IPS-20b (cell line): ENCODE results near the gene SUSD5.
"Not testable (repeated sequence)": the region's sequence is repeated elsewhere in the genome, so short reads cannot be mapped to it uniquely, and the experiment has no call there.

Experiments
- H3K27ac ChIP-seq: one replicate; pipeline ENCODE4 v1.5.1; 2013; ENCODE audit warnings: low read length
- H3K27me3 ChIP-seq: 2 replicates; pipeline ENCODE4 v1.6.1; 2013; ENCODE audit warnings: mild to moderate bottlenecking, low read length, inconsistent platforms; ENCODE audit not compliant: insufficient read depth
- H3K36me3 ChIP-seq: 2 replicates; pipeline ENCODE4 v1.6.1; 2013; ENCODE audit warnings: low read depth, mild to moderate bottlenecking, inconsistent platforms, low read length, moderate library complexity; ENCODE audit not compliant: insufficient read depth
- H3K4me1 ChIP-seq: 2 replicates; pipeline ENCODE4 v1.6.1; 2013; ENCODE audit warnings: mild to moderate bottlenecking, control low read depth, inconsistent platforms, low read length, moderate library complexity; ENCODE audit not compliant: insufficient read depth
- H3K4me3 ChIP-seq: 2 replicates; pipeline ENCODE4 v1.5.1; 2013; ENCODE audit warnings: mild to moderate bottlenecking, low read length, inconsistent platforms
- H3K9ac ChIP-seq: 2 replicates; pipeline ENCODE4 v1.6.1; 2013; ENCODE audit warnings: low read depth, mild to moderate bottlenecking, inconsistent platforms, low read length, moderate library complexity
- H3K9me3 ChIP-seq: 2 replicates; pipeline ENCODE4 v1.6.1; 2013; ENCODE audit warnings: mild to moderate bottlenecking, low read depth, low read length, inconsistent platforms; ENCODE audit not compliant: insufficient read depth

SUSD5 gene

DNA sequence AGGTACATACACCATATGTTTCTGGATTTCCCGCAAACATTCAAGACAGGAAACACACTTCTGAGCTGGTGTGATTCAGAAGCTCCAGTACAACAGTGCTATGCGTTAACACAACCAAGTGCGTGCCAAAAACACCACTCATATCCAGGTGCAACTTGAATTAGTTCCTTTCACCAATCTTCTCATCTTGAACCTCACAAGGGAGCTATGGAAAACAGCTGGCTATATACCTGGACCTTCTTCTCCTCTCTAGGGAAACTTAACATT is 31.3 kb downstream of the SUSD5 start:
- H3K9ac ChIP-seq: no peak overlapping the region
- H3K4me3 ChIP-seq: no peak overlapping the region
- H3K27ac ChIP-seq: no peak overlapping the region
- H3K27me3 ChIP-seq: no peaks in the 10 kb centered on the region
- H3K9me3 ChIP-seq: no peaks in the 10 kb centered on the region
- H3K4me1 ChIP-seq: no peaks in the 10 kb centered on the region
- H3K36me3 ChIP-seq: no peaks in the 10 kb centered on the region

DNA sequence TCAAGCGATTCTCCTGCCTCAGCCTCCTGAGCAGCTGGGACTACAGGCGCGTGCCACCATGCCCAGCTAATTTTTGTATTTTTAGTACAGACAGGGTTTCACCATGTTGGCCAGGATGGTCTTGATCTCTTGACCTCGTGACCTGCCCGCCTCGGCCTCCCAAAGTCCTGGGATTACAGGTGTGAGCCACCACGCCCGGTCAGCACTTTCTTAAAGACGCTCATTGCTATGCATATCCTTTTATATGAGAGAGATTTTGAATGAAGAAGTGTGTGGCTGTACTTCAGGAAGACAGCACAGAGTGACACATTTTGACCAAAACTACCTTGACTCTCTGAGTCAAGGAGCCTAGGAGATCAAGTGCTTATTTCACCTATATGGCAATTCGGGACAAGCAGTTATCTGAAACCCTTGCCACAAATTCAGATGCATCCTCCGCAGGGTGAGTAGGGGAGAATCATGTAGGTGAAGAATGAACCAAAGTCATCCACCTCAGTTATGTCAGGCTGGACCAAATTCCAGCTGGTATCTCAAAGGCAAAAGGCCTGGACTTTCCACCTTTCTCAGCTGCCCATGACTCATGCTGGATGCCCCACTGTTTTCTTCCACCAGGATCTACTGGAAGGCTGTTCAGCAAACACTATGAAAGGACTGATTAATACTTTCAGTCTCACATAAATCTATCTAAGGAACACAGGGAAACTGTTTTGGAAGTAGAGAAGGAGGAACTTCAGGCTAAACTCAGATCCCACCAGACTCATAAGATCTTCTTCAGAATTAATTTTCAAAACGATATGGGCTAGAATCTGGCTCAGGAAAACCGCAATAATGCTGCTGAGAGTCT is 31.9 kb downstream of the SUSD5 start:
- no peak overlapping the region for H3K4me3 ChIP-seq
- no peaks in the 10 kb centered on the region for H3K4me1 ChIP-seq
- no peak overlapping the region for H3K27ac ChIP-seq

DNA sequence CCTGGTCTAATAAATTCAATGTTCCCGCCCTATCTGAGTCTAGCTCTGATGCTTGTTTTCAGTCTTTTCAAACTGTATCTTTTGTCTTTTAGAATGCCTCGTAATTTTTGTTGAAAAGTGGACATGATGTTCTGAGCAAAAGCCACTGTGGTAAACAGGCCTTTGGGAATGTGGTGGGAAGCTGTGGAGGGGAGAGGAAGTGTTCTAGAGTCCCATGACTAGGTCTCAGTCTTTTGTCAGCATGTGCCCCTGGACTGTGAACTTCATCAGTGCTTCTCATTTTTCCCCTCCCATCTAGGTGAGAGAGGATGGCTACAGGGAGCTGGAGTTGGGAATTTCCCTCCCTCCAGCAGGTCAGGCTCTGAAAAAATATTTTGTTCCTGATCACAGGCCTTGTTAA is 33.7 kb downstream of the SUSD5 start:
- Histone ChIP-seq H3K9ac (no peak overlapping the region), H3K27me3 (no peaks in the 10 kb centered on the region), H3K36me3 (no peaks in the 10 kb centered on the region), H3K4me3 (no peak overlapping the region), H3K9me3 (no peaks in the 10 kb centered on the region), H3K4me1 (no peaks in the 10 kb centered on the region), H3K27ac (no peak overlapping the region)

More for the DNA sequence above, 31.9 kb downstream of the SUSD5 start:
- Histone ChIP-seq H3K36me3 (no peaks in the 10 kb centered on the region), H3K9me3 (no peaks in the 10 kb centered on the region), H3K27me3 (no peaks in the 10 kb centered on the region), H3K9ac (no peak overlapping the region)

DNA sequence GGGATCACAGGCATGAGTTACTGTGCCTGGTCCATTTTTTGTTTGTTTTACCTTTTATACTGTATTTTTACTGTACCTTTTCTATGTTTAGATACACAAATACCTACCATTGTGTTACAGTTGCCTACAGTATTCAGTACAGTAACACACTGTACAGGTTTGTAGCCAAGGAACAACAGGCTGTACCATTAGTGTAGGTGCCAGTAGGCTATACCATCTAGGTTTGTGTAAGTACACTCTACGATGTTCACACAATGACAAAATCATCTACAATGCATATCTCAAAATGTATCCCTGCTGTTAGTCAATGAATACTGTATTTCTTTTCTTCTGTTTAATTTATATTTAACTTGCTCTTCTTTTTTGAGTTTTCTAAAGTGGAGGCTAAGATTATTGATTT is 37.0 kb downstream of the SUSD5 start:
- not testable (repeated sequence) for H3K27ac ChIP-seq, H3K9ac ChIP-seq, H3K4me1 ChIP-seq, H3K27me3 ChIP-seq, H3K36me3 ChIP-seq, H3K4me3 ChIP-seq, H3K9me3 ChIP-seq

DNA sequence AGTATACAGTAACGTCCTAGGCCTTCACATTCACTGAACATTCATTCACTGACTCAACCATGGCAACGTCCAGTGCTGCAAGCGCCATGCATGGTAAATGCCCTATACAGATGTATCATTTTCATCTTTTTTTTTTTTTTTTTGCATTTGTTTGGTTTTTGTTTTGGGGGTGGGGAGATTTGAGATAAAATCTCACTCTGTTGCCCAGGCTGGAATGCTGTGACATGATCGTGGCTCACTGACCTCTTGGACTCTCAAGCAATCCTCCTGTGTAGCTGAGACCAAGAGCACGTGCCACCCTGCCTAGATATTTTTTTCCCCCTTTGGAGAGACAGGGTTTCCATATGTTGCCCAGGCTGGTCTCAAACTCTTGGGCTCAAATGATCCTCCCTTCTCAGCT is 37.4 kb downstream of the SUSD5 start:
- H3K4me1 ChIP-seq: no peaks in the 10 kb centered on the region
- no peak overlapping the region for H3K4me3 ChIP-seq
- no peak overlapping the region for H3K9ac ChIP-seq
- no peaks in the 10 kb centered on the region for H3K27me3 ChIP-seq
- H3K9me3 ChIP-seq: no peaks in the 10 kb centered on the region; the same call in none of the 2 replicates
- no peak overlapping the region for H3K27ac ChIP-seq
- no peaks in the 10 kb centered on the region for H3K36me3 ChIP-seq

DNA sequence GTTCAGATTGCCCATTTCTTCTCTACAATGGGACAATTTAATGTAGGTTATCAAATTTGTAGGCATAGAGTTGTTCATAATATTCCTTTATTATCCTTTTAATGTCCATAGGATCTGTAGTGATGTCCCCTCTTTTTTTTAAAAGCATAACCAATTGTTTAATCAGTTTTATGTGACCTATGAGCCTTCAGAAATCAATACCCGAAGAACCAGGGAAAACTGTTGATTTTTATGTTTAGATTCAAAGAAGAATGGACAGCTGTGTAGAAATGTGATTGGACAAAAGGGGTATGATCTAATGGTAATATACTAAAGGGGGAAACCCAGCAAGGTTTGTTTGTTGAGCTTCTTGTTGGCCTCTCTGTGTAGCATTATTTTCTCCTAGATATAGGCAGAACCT is 39.5 kb downstream of the SUSD5 start:
- Histone ChIP-seq H3K4me3 (no peak overlapping the region), H3K9me3 (no peaks in the 10 kb centered on the region; the same call in none of the 2 replicates), H3K36me3 (no peaks in the 10 kb centered on the region), H3K27ac (no peak overlapping the region), H3K9ac (no peak overlapping the region), H3K4me1 (no peaks in the 10 kb centered on the region), H3K27me3 (no peaks in the 10 kb centered on the region)

DNA sequence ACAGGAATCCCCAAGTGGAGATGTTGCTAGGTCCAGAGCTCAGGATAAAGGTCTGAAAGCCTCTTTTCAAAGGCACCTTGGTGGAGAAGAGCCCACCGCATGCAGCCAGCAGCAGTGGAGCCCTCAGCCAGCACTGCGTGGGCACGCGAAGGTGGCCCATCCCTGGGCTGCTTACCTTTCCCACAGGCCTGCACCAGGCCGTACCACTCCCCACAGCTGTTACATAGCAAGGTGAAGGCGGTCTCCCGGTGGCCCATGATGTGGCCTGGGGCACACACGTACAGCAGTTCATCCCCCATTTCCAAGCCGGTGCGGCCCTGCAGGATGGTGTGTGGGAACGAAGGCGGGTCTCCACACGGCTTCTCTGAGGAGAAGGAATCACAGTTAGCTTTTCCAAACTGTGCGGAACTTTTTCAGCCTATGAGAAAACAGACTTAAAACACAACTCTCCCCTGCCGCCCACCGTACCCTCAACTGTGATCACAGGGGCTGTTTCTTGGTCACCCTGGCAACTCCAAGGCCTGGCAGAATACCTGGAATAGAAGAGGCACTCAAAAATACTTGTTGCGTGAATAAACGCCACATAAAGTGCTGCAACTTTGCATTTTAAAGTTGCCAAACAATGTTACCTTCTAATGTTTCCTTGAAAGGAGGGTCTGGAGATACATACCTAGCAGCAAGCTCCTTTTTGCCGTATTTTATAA is 43.7 kb downstream of the SUSD5 start:
- H3K27me3 ChIP-seq: no peaks in the 10 kb centered on the region
- H3K9me3 ChIP-seq: no peaks in the 10 kb centered on the region; the same call in none of the 2 replicates
- H3K4me3 ChIP-seq: no peak overlapping the region
- no peaks in the 10 kb centered on the region for H3K36me3 ChIP-seq
- no peak overlapping the region for H3K9ac ChIP-seq
- H3K4me1 ChIP-seq: no peaks in the 10 kb centered on the region
- H3K27ac ChIP-seq: no peak overlapping the region

DNA sequence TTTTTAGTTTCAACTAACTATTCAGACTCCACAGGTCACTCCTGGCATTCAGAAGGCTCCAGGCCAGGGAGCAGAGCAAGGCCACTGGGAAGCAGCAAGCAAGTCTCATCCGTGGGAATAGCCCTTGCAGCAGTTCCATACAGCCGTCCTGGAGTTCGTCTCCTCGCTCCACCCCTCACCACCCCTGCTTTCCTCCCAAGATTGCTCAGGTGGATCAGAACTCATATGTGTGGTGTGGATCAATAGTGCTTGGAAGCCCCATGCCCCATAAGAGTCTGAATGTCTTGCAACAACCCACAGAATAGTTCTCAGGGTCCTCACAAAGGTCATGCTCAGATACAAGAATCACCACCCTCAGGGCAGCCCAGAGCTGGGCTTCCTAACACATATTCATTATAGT is 44.5 kb downstream of the SUSD5 start:
- Histone ChIP-seq H3K36me3 (no peaks in the 10 kb centered on the region), H3K4me3 (no peak overlapping the region), H3K27ac (no peak overlapping the region), H3K9ac (no peak overlapping the region), H3K27me3 (no peaks in the 10 kb centered on the region), H3K9me3 (no peaks in the 10 kb centered on the region; the same call in 1 of the 2 replicates), H3K4me1 (no peaks in the 10 kb centered on the region)

DNA sequence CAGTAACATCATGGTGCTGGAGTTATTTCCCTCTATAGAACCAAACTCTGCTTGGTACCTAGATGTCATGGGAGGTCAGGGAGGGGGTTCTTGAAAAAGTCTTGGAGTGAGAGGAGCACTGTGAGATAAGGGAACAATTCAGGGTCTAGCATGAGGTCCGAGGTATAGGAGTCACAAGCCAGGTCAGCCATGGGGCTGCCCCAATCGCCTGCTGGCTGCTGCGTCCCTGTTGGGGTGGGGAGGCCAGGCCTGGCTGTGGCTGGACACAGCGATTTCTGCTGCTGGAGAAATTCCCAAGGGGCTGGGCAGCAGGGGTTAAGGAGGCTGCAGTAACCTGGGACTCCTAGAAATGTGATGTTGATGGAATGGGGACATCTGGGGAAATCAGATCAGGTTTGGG is 44.9 kb downstream of the SUSD5 start:
- Histone ChIP-seq H3K9me3 (no peaks in the 10 kb centered on the region; the same call in 1 of the 2 replicates), H3K9ac (no peak overlapping the region), H3K4me1 (no peaks in the 10 kb centered on the region), H3K27me3 (no peaks in the 10 kb centered on the region), H3K36me3 (no peaks in the 10 kb centered on the region), H3K4me3 (no peak overlapping the region), H3K27ac (no peak overlapping the region)

DNA sequence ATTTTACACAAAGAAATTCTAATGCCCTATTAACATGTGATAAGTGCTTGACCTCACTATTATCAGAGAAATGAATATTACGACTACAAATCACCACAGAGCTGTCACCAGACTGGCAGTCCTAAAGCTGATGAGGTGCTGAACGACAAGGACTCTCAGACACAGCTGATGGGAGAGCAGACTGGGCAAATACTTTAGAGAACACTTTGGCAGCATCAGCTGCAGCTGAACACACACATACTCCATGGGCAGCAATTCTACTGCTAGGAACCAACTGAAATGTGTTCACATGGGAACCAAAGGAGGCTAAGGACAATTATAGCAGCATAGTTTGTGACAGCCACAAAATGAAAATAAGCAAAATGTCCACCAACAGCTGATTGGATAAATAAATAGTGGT is 45.5 kb downstream of the SUSD5 start:
- Histone ChIP-seq H3K9me3 (no peaks in the 10 kb centered on the region; the same call in 1 of the 2 replicates), H3K27ac (no peak overlapping the region), H3K4me3 (no peak overlapping the region), H3K27me3 (no peaks in the 10 kb centered on the region), H3K4me1 (no peaks in the 10 kb centered on the region), H3K9ac (no peak overlapping the region), H3K36me3 (no peaks in the 10 kb centered on the region)

DNA sequence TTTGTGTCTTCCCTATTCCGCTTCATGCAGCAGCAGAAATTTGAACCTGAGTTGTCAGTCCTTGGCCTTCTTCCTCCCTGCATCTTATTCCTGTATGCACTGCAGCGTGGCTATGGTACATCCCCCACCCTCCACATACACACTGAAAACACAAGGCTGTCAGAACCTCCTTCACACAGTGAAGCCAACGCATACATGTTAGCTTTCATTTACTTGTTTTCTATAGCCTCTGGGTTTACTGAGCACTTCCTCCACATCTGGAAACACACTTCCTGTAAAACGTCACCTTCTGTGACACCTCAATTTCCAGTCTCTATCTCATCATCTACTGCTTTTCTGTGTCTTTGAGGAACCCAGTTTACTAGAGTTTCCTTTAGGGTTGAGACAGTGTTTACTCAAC is 47.0 kb downstream of the SUSD5 start:
- no peak overlapping the region for H3K9ac ChIP-seq
- no peaks in the 10 kb centered on the region for H3K27me3 ChIP-seq
- H3K36me3 ChIP-seq: no peaks in the 10 kb centered on the region
- H3K27ac ChIP-seq: no peak overlapping the region
- no peaks in the 10 kb centered on the region for H3K4me1 ChIP-seq
- no peak overlapping the region for H3K4me3 ChIP-seq
- no peaks in the 10 kb centered on the region for H3K9me3 ChIP-seq

DNA sequence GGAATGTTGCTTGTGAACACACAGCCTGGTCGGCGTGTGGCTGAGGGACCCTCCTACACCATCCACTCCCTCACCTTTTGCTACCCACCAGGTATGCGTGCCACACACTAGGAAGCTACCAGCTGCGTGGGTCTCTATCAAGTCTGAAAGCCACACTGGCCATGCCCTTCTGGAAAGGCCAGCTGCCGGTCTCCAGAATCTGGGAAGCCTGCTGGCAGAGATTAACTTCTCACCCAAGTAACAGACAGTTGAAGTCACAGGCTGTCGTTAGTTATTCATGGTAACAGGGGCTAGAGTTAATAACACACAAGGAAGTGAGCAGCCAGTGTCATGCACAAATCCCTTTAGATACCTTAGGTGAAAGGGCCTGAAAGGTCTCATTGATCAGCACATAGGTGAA is 48.1 kb downstream of the SUSD5 start:
- no peaks in the 10 kb centered on the region for H3K9me3 ChIP-seq
- no peaks in the 10 kb centered on the region for H3K36me3 ChIP-seq
- H3K4me1 ChIP-seq: no peaks in the 10 kb centered on the region
- H3K9ac ChIP-seq: no peak overlapping the region
- H3K27ac ChIP-seq: no peak overlapping the region
- H3K4me3 ChIP-seq: no peak overlapping the region
- no peaks in the 10 kb centered on the region for H3K27me3 ChIP-seq
